Keratinocyte (primary cell): ENCODE results near the gene PCDHGB1. TPM values are rescaled to one million over a fixed set of nuclear protein-coding genes. Genes with fewer than 3 reads are reported as not detected.
"Not testable (repeated sequence)": the region's sequence is repeated elsewhere in the genome, so short reads cannot be mapped to it uniquely, and the experiment has no call there.

ENCODE experiments used
- DNase-seq: peaks from one replicate; pipeline ENCODE4 v3.0.0-alpha.2; 2011; ENCODE audit warnings: low read depth, missing footprints, low spot score
- FAIRE-seq: peaks from 2 replicates; lab custom pipeline; 2011; peaks lifted over from hg19 to GRCh38; lab: Jason Lieb, UNC
- H2AFZ ChIP-seq: 2 replicates; pipeline ENCODE4 v1.6.0; 2012; ENCODE audit warnings: low read length, control low read depth, inconsistent platforms; ENCODE audit not compliant: control insufficient read depth
- H3K27ac ChIP-seq: 2 replicates; pipeline ENCODE4 v1.5.1; 2011; ENCODE audit warnings: low read length; ENCODE audit not compliant: control insufficient read depth, insufficient read depth
- H3K27me3 ChIP-seq: 3 replicates; pipeline ENCODE4 v1.6.0; 2011; ENCODE audit warnings: low read length; ENCODE audit not compliant: control insufficient read depth, insufficient read depth; ENCODE audit errors: extremely low read depth
- H3K36me3 ChIP-seq, 2 experiments: 2 replicates in 1 of 2; 3 replicates in 1 of 2; pipeline ENCODE4 v1.5.1; 2011; ENCODE audit warnings: low read length in 2 of 2, mild to moderate bottlenecking in 1 of 2; ENCODE audit not compliant: control insufficient read depth in 2 of 2, insufficient read depth in 2 of 2; ENCODE audit errors: extremely low read depth in 1 of 2
- H3K4me1 ChIP-seq: 3 replicates; pipeline ENCODE4 v1.5.1; 2011; ENCODE audit warnings: low read length; ENCODE audit not compliant: control insufficient read depth, insufficient read depth; ENCODE audit errors: extremely low read depth
- H3K4me2 ChIP-seq: 3 replicates; pipeline ENCODE4 v1.6.0; 2011; ENCODE audit warnings: low read depth, low read length; ENCODE audit not compliant: control insufficient read depth, insufficient read depth; ENCODE audit errors: extremely low read depth
- H3K4me3 ChIP-seq, 3 experiments: fragments of 200-600 bp in 1 of 3; sonication (generic) in 1 of 3; 2 replicates in 2 of 3; 3 replicates in 1 of 3; pipeline ENCODE4 v1.5.1; 2011 to 2016; ENCODE audit warnings: low read length in 3 of 3, mild to moderate bottlenecking in 3 of 3, control low read depth in 2 of 3, inconsistent platforms in 1 of 3, low read depth in 1 of 3, mixed read lengths in 1 of 3, mixed run types in 1 of 3, moderate library complexity in 1 of 3; ENCODE audit not compliant: control insufficient read depth in 2 of 3, insufficient read depth in 2 of 3; ENCODE audit errors: extremely low read depth in 1 of 3
- H3K79me2 ChIP-seq: 2 replicates; pipeline ENCODE4 v1.6.0; 2012; ENCODE audit warnings: low read length; ENCODE audit not compliant: control insufficient read depth, insufficient read depth
- H3K9ac ChIP-seq: 3 replicates; pipeline ENCODE4 v1.6.0; 2011; ENCODE audit warnings: low read length; ENCODE audit not compliant: control insufficient read depth, insufficient read depth; ENCODE audit errors: extremely low read depth
- H3K9me1 ChIP-seq: 3 replicates; pipeline ENCODE4 v1.6.0; 2011; ENCODE audit warnings: low read length; ENCODE audit not compliant: control insufficient read depth, insufficient read depth; ENCODE audit errors: extremely low read depth
- H3K9me3 ChIP-seq: 2 replicates; pipeline ENCODE4 v1.5.1; 2012; ENCODE audit warnings: low read depth, low read length; ENCODE audit not compliant: control insufficient read depth
- H4K20me1 ChIP-seq: 3 replicates; pipeline ENCODE4 v1.6.0; 2011; ENCODE audit warnings: low read length; ENCODE audit not compliant: control insufficient read depth, insufficient read depth; ENCODE audit errors: extremely low read depth
- EZH2 ChIP-seq: IDR thresholded peaks from one replicate; pipeline ENCODE4 v1.6.1; 2012; ENCODE audit warnings: inconsistent platforms, mild to moderate bottlenecking, low read length, moderate library complexity
- dilution Hi-C: fragments of 300-500 bp; cut with MboI; formaldehyde crosslinking; loops from one replicate; pipeline ENCODE4 v1.7.0; 2020; ENCODE audit warnings: low sequenced_read_pairs; ENCODE audit not compliant: extremely low pct_ligation_motif_present
- polyA plus RNA-seq, 5 experiments: library from polyadenylated mRNA; depleted of rRNA in 3 of 5; stranded (reverse) in 3 of 5; stranded (forward) in 1 of 5; unstranded in 1 of 5; fragments of >200 nt; gene quantifications; 1 replicate in 1 of 5; 2 replicates in 3 of 5; 3 replicates in 1 of 5; pipeline versions ENCODE4 v1.2.1 to v1.2.3, GENCODE V29; 2011 to 2012; ENCODE audit warnings: missing spikeins in 2 of 5, low read depth in 1 of 5, low replicate concordance in 1 of 5
- TF ChIP-seq, protein P1 (sequence below), 3 experiments: IDR thresholded peaks in 1 of 3; conservative IDR thresholded peaks in 1 of 3; optimal IDR thresholded peaks in 1 of 3; 2 replicates in 2 of 3; 3 replicates in 1 of 3; pipeline versions ENCODE3 to v1.5.1; 2011; ENCODE audit warnings: low read length in 3 of 3, mild to moderate bottlenecking in 3 of 3, moderate library complexity in 2 of 3, control low read depth in 1 of 3, inconsistent platforms in 1 of 3; ENCODE audit not compliant: insufficient read depth in 2 of 3; ENCODE audit errors: extremely low read depth in 1 of 3

PCDHGB1 gene
- polyA plus RNA-seq, 1 donor (not counting 4 experiments of a cell fraction or from before 2014, with no cell fraction given), result 0.08 TPM

DNA sequence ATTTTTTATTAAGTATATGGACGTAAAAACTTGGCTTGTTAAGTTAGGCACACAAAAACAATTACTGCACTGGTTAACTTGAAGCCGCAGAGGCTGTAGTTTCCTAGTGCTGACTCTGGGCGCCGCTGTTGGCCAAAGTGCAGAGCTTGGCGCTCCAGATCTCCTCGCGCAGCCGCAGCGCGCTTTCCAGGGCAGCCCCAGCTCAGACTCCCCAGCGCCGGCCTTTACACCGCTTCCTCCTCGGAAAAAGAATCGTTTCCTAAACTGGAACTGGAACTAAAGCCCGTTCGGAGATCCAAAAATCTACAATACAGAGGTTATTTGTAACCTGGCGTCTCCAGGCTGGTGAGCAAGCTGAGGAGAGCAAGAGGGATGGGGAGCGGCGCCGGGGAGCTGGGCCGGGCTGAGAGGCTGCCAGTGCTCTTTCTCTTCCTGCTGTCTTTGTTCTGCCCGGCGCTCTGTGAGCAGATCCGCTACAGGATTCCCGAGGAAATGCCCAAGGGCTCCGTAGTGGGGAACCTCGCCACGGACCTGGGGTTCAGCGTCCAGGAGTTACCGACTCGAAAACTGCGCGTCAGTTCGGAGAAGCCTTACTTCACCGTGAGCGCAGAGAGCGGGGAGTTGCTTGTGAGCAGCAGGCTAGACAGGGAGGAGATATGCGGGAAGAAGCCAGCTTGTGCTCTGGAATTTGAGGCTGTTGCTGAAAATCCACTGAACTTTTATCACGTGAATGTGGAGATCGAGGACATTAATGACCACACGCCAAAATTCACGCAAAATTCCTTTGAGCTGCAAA, 48.1 kb downstream of the PCDHGB1 start, which contains the start of gene PCDHGB5:
TSS of gene PCDHGB5 (plus strand) at position 192 of the 796 bp plus-strand sequence. CDS start at position 373, 181 bp downstream.
- H3K4me1 ChIP-seq, DNase-seq, H3K36me3 ChIP-seq, H4K20me1 ChIP-seq, H3K27ac ChIP-seq, H3K79me2 ChIP-seq, dilution Hi-C loops, H3K9me1 ChIP-seq, H3K27me3 ChIP-seq, H3K9ac ChIP-seq: not testable (repeated sequence)
- TF ChIP-seq, protein P1, sequence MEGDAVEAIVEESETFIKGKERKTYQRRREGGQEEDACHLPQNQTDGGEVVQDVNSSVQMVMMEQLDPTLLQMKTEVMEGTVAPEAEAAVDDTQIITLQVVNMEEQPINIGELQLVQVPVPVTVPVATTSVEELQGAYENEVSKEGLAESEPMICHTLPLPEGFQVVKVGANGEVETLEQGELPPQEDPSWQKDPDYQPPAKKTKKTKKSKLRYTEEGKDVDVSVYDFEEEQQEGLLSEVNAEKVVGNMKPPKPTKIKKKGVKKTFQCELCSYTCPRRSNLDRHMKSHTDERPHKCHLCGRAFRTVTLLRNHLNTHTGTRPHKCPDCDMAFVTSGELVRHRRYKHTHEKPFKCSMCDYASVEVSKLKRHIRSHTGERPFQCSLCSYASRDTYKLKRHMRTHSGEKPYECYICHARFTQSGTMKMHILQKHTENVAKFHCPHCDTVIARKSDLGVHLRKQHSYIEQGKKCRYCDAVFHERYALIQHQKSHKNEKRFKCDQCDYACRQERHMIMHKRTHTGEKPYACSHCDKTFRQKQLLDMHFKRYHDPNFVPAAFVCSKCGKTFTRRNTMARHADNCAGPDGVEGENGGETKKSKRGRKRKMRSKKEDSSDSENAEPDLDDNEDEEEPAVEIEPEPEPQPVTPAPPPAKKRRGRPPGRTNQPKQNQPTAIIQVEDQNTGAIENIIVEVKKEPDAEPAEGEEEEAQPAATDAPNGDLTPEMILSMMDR (optimal IDR thresholded peaks at IDR 0.05 in 1 of 3, IDR thresholded peaks at IDR 0.05 in 1 of 3, conservative IDR thresholded peaks at IDR 0.05 in 1 of 3; ENCODE audit: extremely low read depth in 1 of 3, insufficient read depth in 2 of 3, low read length in 3 of 3), result peak in 2 of 3 experiments; percentile 57 to 74
- peak; percentile 26 for FAIRE-seq
- Histone ChIP-seq H3K4me2 (peak within 1 kb of the TSS; percentile 54), H2AFZ (peak within 1 kb of the TSS; percentile 30), H3K9me3 (peaks cover 25% of the 10 kb centered on the region), H3K4me3 (peak within 1 kb of the TSS; percentile 34 to 51 (median 44))

DNA sequence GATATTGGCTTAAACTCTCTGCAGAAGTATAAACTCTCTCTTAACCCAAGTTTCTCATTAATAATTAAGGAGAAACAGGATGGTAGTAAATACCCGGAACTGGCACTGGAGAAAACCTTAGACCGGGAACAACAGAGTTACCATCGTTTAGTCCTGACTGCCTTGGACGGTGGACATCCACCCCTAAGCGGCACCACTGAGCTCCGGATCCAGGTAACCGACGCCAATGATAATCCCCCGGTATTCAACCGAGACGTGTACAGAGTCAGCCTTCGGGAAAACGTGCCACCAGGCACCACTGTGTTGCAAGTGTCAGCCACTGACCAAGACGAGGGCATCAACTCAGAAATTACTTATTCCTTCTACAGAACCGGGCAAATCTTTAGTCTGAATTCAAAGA, 48.7 kb downstream of the PCDHGB1 start:
- Histone ChIP-seq H3K9me3 (peaks cover 27% of the 10 kb centered on the region), H3K4me1 (no peaks in the 10 kb centered on the region), H3K27ac (no peak overlapping the region), H3K4me2 (no peak overlapping the region), H2AFZ (no peak overlapping the region), H3K79me2 (no peaks in the 10 kb centered on the region), H4K20me1 (no peaks in the 10 kb centered on the region), H3K4me3 (no peak overlapping the region), H3K36me3 (no peaks in the 10 kb centered on the region), H3K9me1 (no peaks in the 10 kb centered on the region), H3K27me3 (peaks cover 10% of the 10 kb centered on the region), H3K9ac (no peak overlapping the region)
- DNase-seq (no peak), FAIRE-seq (no peak)
- TF ChIP-seq EZH2, result no peak
- TF ChIP-seq, protein P1 (optimal IDR thresholded peaks at IDR 0.05 in 1 of 3, IDR thresholded peaks at IDR 0.05 in 1 of 3, conservative IDR thresholded peaks at IDR 0.05 in 1 of 3; ENCODE audit: extremely low read depth in 1 of 3, insufficient read depth in 2 of 3, low read length in 3 of 3), result no peak
- dilution Hi-C loops, result no loop called here
